GM21528 (cell line): ENCODE results near the gene FRMD4B.

Experiments used
- ATAC-seq: cut with Tn5 transposase; IDR thresholded peaks from one replicate; pipeline ENCODE4 v1.9.1; 2021; ENCODE audit warnings: mild to moderate bottlenecking, moderate library complexity; ENCODE audit not compliant: unreplicated experiment, low FRiP score

FRMD4B gene

DNA sequence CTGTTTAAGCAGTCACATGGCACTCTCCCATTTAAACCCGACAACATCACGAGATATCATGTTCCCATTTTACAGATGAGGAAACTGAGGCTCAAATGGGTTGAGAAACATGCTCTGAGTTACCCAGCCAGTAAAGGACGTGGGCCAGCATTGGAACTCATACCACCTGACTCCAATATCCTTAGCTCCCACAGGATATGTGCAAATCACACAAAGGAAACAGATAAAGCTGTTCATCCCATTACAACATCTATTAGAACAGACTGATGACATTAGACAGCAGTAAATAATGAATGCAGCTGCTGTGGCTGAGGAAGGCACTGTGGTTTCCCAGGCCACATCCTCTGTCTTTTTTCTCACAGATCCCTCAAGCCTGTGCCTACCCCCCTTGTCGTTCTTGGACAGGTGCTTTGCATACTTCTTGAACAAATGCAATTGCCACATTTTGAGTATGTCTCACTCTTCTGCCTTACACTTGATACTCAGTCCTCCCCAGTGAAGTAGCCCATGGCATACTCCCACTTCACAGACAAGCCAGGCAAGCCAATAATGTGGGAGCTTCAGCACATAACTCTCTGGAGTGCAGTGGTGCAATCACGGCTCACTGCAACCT is 17.7 kb downstream of the FRMD4B start:
- ATAC-seq = peak; percentile 99

- ATAC-seq = no peak
Measured at GRCh38 chr3:69367586-69367985, 18.3 kb downstream of the FRMD4B start.

DNA sequence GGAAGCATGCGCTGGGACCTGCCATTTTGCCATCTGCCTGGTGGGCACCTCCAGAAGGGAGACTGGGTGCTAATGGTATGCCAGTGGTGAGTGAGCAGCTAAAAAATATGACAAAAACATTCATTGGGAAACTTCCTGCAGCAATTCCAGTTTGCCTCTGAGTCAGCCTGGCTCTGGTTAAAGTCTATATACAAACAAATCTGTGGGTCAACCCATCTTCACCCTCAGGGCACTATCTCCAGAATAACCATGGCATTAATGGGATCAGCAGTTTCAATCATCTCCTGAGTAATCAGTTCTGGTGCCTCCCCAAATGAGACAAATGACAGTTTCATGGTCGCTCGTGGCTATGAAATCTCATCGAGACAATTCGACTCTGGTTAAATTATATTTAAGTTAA is 21.5 kb downstream of the FRMD4B start:
- ATAC-seq = no peak

GRCh38 chr3:69360690-69361089 is 25.2 kb downstream of the FRMD4B start:
- no peak for ATAC-seq

- ATAC-seq = no peak
Measured at GRCh38 chr3:69359916-69360315, 26.0 kb downstream of the FRMD4B start.

DNA sequence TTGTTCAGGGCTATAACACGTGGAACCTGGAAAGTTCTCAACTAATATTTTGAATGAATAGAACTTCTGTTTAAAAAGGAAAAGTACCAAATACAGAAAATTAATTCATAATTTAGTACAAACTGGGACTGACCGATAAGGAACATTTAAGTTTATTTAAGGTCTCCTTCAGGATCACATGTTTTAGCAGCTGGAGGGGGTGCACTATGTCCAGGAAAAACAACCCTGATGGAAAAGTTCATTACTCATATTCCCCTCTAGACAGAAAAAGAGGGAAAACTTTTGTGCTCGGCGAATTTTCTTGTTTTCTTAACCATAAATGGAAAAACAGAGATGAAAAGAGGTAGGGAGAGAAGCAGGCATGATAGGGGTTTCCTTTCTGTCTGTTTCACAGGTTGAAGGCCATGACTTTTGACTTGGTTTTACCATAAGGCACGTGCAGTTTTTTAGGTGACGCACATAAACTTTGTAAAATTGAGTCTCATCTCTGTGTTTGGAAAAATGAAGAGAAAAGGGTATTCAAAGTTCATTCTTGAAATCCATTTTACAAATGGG is 26.5 kb downstream of the FRMD4B start:
- no peak for ATAC-seq

DNA sequence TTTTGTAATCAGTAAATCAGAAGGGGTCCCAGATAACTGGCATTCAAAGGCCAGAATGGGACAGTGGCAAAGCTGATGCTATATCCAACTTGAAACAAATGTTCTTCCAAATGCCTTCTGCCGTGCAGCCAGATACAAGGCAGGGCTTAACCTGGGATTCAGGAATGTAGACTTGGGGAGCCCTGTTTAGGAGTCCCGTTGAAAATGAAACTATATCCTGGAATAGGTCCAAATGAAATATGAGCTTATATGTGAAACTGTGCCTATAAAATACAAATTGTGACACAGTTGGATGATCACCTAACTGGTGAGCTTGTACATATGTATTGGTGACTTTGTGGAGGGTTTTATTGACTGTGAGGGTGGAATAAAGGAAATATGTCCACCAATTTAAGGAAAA is 28.7 kb downstream of the FRMD4B start:
- no peak for ATAC-seq

- no peak for ATAC-seq
Measured at GRCh38 chr3:69354948-69355347, 30.9 kb downstream of the FRMD4B start.

DNA sequence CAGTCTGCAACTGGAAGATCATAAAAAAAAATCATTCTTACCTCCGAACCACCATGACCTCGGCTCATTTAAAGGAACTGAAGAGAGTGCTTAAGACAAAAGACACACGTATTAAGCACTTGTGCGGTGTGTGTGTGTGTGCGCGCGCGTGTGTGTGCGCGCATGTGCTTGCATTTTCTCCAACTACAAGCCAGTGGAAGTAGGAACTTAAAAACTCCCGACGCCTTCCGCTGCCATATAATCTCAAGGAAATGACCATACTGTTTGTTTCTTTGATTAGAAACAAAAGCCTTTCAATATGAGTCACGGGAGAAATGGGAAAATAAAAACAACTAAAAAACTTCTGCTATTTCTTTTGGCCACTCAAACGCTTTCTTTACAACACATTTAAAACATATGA is 32.4 kb downstream of the FRMD4B start:
- ATAC-seq = no peak

GRCh38 chr3:69353088-69353478 is 32.8 kb downstream of the FRMD4B start:
- no peak for ATAC-seq

DNA sequence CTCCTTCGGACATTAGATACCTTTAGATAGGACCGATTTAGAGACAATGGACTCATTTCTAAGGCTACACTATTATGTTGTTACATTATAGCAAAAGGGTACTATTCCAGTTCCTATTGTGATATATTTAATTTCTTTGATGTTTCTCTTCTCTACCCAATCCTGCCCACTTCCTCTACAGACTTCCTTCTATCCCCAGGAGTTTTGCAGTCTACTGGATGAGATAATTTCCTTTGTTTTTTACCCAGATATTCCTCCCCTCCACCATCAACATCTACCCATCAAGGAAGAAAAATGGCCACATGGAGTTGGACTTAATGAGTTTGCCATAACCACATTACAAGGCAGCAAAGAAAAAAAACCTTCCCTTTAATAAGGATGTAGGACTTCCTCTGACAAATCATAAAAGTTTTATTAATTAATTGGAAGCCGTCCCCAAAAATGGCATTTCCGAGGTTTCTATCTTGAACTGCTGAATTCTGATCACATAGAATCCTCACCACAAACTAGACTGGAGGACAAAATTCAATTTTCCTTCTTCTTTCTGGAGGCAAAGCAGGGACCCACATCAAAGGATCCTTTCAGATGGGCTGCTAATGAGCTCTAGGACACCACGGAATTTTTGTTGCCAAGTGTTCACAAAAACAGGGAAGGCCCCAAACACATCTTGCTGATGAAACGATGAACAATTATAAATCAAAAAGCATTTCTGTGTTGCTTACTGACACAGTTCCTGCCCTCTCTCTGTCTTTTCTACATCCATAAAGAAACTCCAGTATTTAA is 33.4 kb downstream of the FRMD4B start:
- no peak for ATAC-seq

GRCh38 chr3:69343875-69344274 is 42.0 kb downstream of the FRMD4B start:
- ATAC-seq = no peak

DNA sequence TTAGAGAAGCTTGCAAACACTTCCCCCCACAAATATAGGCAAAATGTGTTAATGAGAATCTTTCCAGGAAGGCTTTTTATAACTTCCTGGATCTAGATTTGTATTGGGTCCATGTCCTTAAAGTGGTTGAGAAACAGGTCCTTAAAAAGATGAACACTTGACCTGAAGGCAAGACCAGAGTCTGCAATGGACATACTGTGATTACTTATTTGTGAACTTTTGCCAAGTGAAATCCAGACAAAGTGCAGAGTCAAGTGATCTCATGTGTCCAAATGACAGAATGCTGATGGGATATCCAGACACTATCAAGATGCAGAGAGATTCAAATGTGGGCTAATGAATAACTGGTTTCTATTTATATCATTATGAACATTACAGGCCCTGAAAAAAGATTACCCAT is 43.8 kb downstream of the FRMD4B start:
- no peak for ATAC-seq

DNA sequence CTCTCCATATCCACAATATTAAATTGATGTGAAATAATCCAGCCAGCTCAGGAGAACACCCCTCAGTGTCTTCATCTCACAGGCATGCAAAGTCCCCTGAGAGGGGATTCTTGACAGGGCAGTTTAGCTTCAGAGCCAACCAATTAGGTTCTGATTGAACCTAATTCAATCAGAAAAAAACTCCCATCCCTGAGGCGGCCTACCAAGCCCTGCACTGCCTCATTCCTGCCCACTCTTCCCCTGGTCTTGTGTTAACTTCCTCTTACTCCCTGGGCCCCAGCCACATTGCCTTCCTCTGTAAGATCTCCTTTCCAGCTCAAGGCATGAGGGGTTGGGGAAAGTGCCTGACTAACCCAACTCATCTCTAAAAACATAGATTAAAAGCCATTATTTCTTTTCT is 46.1 kb downstream of the FRMD4B start:
- no peak for ATAC-seq

GRCh38 chr3:69338911-69339310 is 47.0 kb downstream of the FRMD4B start:
- ATAC-seq = no peak

DNA sequence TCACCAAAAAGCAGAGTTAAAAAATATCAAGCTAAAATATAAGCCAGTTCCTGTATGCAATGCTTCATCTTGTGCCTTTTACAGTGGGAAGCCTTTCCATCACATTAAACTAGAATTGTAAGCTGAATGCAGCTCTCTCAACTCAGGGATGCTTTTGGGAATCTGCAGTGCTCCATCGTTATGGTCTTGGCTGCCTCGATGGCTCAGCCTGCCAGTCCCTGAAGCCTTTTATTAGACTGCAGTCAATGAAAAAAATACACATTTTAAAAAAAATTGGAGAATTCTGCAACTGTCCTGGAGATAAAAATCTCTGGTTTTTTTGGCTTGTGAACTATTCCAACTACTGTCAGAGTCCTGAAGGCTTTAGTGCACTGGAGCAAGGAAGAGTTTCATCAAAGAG is 53.0 kb downstream of the FRMD4B start:
- ATAC-seq = no peak

GRCh38 chr3:69330891-69331400 is 54.9 kb downstream of the FRMD4B start:
- ATAC-seq = no peak

- ATAC-seq = no peak
Measured at GRCh38 chr3:69329892-69330291, 56.0 kb downstream of the FRMD4B start.

DNA sequence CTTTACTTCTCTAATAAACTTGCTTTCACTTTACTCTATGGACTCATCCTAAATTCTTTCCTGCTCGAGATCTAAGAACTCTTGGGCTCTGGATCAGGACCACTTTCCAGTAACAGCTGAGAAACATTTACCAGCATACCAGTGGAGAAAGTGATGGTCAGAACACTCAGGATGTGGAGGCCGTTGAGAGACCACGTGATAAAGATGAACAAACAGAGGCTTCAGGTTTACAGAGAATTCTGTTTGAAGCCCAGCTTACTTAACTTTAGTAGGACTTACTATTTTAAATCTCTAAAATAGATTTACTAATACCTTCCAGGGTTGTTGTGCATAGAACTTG is 57.0 kb downstream of the FRMD4B start:
- no peak for ATAC-seq

DNA sequence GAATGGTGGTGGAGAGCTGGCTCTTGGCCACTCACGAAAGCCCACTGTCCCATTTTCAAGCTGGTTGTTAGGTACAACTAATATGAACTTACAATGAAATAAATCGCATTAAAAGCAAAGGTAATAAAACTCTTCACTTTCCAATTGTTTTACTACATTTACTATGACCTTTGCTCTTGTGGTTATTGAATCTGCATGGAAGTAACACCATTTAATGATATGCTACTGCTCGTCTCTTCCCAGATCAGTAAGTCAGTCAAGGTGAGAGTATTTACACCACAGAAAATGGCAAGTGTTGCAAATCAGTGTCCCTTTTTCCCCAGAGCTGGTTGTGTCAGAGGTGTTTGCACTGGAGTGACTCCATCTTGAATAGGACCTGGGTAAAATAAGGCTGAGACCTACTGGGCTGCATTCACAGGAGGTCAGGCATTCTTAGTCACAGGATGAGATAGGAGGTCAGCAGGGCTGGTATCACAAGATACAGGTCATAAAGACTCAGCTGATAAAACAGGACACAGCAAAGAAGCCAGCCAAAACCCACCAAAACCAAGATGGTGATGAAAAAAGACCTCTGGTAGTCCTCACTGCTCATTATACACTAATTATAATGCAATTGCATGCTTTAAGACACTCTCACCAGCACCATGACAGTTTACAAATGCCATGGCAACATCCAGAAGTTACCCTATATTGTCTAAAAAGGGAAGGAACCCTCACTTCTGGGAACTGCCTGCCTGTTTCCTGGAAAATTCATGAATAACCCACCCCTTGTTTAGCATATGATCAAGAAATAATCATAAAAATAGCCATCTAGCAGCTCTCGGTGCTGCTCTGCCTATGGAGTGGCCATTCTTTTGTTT is 57.6 kb downstream of the FRMD4B start:
- ATAC-seq = no peak

DNA sequence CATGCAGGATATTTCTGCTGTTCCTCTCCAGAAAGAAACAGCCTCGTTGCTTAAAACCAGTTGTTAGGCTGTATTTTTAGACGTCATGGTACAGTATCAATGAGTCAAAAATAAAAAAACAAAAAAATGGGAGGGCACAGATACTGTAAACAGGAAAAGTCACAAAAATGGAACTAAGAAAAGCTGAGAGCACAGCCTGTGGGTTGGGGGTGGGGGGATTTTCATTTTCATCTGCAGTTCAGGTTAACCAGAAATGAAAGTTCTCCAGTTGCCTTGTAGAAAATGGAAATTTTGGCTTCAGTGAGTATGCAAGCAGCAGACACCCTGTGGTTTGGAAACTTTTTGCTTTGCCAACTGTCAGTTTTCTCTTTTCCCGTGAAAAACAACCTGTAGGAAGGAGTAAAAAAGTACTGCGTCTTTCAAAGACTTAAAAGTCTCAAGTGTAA is 59.0 kb downstream of the FRMD4B start:
- ATAC-seq = peak; percentile 94
